GM12873 (cell line): ENCODE results near the gene ATP10B.

Experiments used
- CTCF ChIP-seq: IDR thresholded peaks from 2 replicates; pipeline ENCODE4 v1.5.1; 2012; ENCODE audit warnings: low read depth, mild to moderate bottlenecking, moderate library complexity, low read length, control low read depth; ENCODE audit not compliant: insufficient read depth; ENCODE audit errors: missing control alignments

ATP10B gene

GRCh38 chr5:160534914-160535313 is 317.1 kb downstream of the ATP10B start:
- no peak for TF ChIP-seq CTCF

GRCh38 chr5:160534125-160534524 is 317.9 kb downstream of the ATP10B start:
- TF ChIP-seq CTCF, result no peak

- TF ChIP-seq CTCF, result no peak
These were observed 326.3 kb downstream of the ATP10B start for GRCh38 chr5:160525471-160526261.

GRCh38 chr5:160524827-160525226 is 327.2 kb downstream of the ATP10B start:
- TF ChIP-seq CTCF, result no peak

- no peak for TF ChIP-seq CTCF
These were observed 328.4 kb downstream of the ATP10B start for GRCh38 chr5:160523502-160524163.

GRCh38 chr5:160521392-160521663 is 330.7 kb downstream of the ATP10B start:
- no peak for TF ChIP-seq CTCF

- TF ChIP-seq CTCF, result no peak
These were observed 331.2 kb downstream of the ATP10B start for GRCh38 chr5:160520609-160521391.
